Neural progenitor cell (in vitro differentiated cells): ENCODE data around the gene ACAD9. TPM values are rescaled to one million over a fixed set of nuclear protein-coding genes. Genes with fewer than 3 reads are reported as not detected.

ENCODE experiments used
- DNase-seq: peaks from one replicate; pipeline ENCODE4 v3.0.0-alpha.2; 2016; ENCODE audit warnings: low spot score
- H2AFZ ChIP-seq: fragments of 200-600 bp; sonication (generic); replicated peaks from 2 replicates; pipeline ENCODE4 v1.6.1; 2016; ENCODE audit warnings: antibody characterized with exemption
- H3F3A ChIP-seq: fragments of 200-600 bp; sonication (generic); 2 replicates; pipeline ENCODE4 v1.6.1; 2016; ENCODE audit warnings: antibody characterized with exemption, low read depth
- H3K27ac ChIP-seq: fragments of 200-600 bp; sonication (generic); 2 replicates; pipeline ENCODE4 v1.5.1; 2016; ENCODE audit warnings: mild to moderate bottlenecking
- H3K27me3 ChIP-seq: fragments of 200-600 bp; sonication (generic); 2 replicates; pipeline ENCODE4 v1.6.1; 2016; ENCODE audit warnings: mild to moderate bottlenecking, moderate library complexity
- H3K36me3 ChIP-seq: fragments of 200-600 bp; sonication (generic); 2 replicates; pipeline ENCODE4 v1.5.1; 2016
- H3K4me1 ChIP-seq: fragments of 200-600 bp; sonication (generic); 2 replicates; pipeline ENCODE4 v1.6.1; 2016; ENCODE audit warnings: mixed run types
- H3K4me2 ChIP-seq: fragments of 200-600 bp; sonication (generic); 2 replicates; pipeline ENCODE4 v1.6.1; 2016
- H3K4me3 ChIP-seq: fragments of 200-600 bp; sonication (generic); 2 replicates; pipeline ENCODE4 v1.5.1; 2016
- H3K79me2 ChIP-seq: fragments of 200-600 bp; sonication (generic); 2 replicates; pipeline ENCODE4 v1.6.1; 2016; ENCODE audit warnings: low read depth
- H3K9ac ChIP-seq: fragments of 200-600 bp; sonication (generic); 2 replicates; pipeline ENCODE4 v1.6.1; 2016
- H3K9me3 ChIP-seq: fragments of 200-600 bp; sonication (generic); 2 replicates; pipeline ENCODE4 v1.5.1; 2016; ENCODE audit warnings: low read depth
- H4K20me1 ChIP-seq: fragments of 200-600 bp; sonication (generic); 2 replicates; pipeline ENCODE4 v1.6.1; 2016; ENCODE audit warnings: low read depth
- H3K27ac Mint-ChIP-seq: 3 replicates; pipeline ENCODE4 v1.8.0; 2021; ENCODE audit warnings: mixed read lengths
- H3K27me3 Mint-ChIP-seq: 2 replicates; pipeline ENCODE4 v1.8.0; 2022; ENCODE audit warnings: low read depth, mild to moderate bottlenecking, inconsistent platforms, moderate library complexity, mixed read lengths; ENCODE audit not compliant: insufficient read depth
- H3K36me3 Mint-ChIP-seq: 3 replicates; pipeline ENCODE4 v1.8.0; 2021; ENCODE audit warnings: mixed read lengths
- H3K4me1 Mint-ChIP-seq: 3 replicates; pipeline ENCODE4 v1.8.0; 2021; ENCODE audit warnings: mixed read lengths
- H3K4me3 Mint-ChIP-seq: 3 replicates; pipeline ENCODE4 v1.8.0; 2021; ENCODE audit warnings: mild to moderate bottlenecking, moderate library complexity, mixed read lengths
- H3K9me3 Mint-ChIP-seq: 3 replicates; pipeline ENCODE4 v1.8.0; 2020; ENCODE audit warnings: mixed read lengths
- EZH2 ChIP-seq: fragments of 200-600 bp; sonication (generic); IDR thresholded peaks from 2 replicates; pipeline ENCODE4 v1.6.1; 2017; ENCODE audit warnings: antibody characterized with exemption, mild to moderate bottlenecking, moderate library complexity
- EZH2phosphoT487 ChIP-seq: fragments of 200-600 bp; sonication (generic); IDR thresholded peaks from 2 replicates; pipeline ENCODE4 v1.6.1; 2017; ENCODE audit warnings: antibody characterized with exemption
- total RNA-seq: library from RNA; depleted of rRNA; stranded (reverse); fragments of >200 nt; gene quantifications from 2 replicates; pipeline ENCODE4 v1.2.3, GENCODE V29; 2015; ENCODE audit warnings: low replicate concordance
- TF ChIP-seq, protein P1 (sequence below): fragments of 200-600 bp; sonication (generic); IDR thresholded peaks from 2 replicates; pipeline ENCODE4 v1.5.1; 2017; ENCODE audit warnings: antibody characterized with exemption, mild to moderate bottlenecking

ACAD9 gene
- total RNA-seq, 1 donor from 2014 or later: 25.0 TPM

DNA sequence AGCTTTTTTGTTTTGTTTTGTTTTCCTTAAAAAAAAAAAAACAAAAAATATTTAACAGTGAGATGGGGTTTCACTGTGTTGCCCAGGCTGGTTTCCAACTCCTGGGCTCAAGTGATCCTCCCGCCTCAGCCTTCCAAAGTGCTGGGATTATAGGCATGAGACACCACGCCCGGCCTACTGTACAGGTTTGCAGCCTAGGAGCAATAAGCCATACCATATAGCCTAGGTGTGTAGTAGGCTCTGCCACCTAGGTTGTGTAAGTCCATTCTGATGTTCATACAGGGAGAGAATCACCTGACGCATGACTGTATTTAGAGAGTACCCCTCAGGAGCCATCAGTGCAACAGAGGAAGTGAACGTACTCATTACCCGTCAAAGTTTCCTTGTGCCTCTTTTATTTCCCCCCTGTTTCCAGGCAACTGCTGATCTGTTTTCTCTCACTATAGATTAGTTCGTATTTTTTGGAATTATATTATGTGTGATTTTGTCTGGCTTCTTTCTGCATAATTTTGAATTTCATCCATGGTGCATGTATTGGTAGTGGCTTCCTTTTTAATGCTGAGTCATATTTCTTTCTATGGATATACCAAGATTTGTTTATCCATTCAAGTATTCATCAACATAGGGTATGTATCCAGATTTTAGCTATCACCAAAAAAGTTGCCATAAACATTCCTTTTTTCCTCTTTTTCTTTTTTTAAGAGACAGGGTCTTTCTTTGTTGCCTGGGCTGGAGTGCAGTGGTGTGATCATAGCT lies 9.9 kb downstream of the ACAD9 start:
- H3K79me2 ChIP-seq: peaks cover 6% of the 10 kb centered on the region
- H3K4me3 ChIP-seq: no peak overlapping the region
- TF ChIP-seq, protein P1, sequence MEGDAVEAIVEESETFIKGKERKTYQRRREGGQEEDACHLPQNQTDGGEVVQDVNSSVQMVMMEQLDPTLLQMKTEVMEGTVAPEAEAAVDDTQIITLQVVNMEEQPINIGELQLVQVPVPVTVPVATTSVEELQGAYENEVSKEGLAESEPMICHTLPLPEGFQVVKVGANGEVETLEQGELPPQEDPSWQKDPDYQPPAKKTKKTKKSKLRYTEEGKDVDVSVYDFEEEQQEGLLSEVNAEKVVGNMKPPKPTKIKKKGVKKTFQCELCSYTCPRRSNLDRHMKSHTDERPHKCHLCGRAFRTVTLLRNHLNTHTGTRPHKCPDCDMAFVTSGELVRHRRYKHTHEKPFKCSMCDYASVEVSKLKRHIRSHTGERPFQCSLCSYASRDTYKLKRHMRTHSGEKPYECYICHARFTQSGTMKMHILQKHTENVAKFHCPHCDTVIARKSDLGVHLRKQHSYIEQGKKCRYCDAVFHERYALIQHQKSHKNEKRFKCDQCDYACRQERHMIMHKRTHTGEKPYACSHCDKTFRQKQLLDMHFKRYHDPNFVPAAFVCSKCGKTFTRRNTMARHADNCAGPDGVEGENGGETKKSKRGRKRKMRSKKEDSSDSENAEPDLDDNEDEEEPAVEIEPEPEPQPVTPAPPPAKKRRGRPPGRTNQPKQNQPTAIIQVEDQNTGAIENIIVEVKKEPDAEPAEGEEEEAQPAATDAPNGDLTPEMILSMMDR: no peak
- TF ChIP-seq EZH2: no peak
- TF ChIP-seq EZH2phosphoT487: no peak
- Mint-ChIP-seq H3K27me3 (peaks cover 2% of the 10 kb centered on the region), H3K27ac (no peak overlapping the region), H3K9me3 (no peaks in the 10 kb centered on the region), H3K4me1 (no peaks in the 10 kb centered on the region), H3K36me3 (peaks cover 7% of the 10 kb centered on the region), H3K4me3 (no peak overlapping the region)
- H3K27ac ChIP-seq: no peak overlapping the region
- H4K20me1 ChIP-seq: no peaks in the 10 kb centered on the region
- H2AFZ ChIP-seq: no peak overlapping the region
- no peaks in the 10 kb centered on the region for H3K27me3 ChIP-seq
- no peaks in the 10 kb centered on the region for H3F3A ChIP-seq
- no peak overlapping the region for H3K4me2 ChIP-seq
- H3K36me3 ChIP-seq: no peaks in the 10 kb centered on the region
- H3K9ac ChIP-seq: no peak overlapping the region
- DNase-seq: no peak
- H3K9me3 ChIP-seq: no peaks in the 10 kb centered on the region
- H3K4me1 ChIP-seq: no peaks in the 10 kb centered on the region

DNA sequence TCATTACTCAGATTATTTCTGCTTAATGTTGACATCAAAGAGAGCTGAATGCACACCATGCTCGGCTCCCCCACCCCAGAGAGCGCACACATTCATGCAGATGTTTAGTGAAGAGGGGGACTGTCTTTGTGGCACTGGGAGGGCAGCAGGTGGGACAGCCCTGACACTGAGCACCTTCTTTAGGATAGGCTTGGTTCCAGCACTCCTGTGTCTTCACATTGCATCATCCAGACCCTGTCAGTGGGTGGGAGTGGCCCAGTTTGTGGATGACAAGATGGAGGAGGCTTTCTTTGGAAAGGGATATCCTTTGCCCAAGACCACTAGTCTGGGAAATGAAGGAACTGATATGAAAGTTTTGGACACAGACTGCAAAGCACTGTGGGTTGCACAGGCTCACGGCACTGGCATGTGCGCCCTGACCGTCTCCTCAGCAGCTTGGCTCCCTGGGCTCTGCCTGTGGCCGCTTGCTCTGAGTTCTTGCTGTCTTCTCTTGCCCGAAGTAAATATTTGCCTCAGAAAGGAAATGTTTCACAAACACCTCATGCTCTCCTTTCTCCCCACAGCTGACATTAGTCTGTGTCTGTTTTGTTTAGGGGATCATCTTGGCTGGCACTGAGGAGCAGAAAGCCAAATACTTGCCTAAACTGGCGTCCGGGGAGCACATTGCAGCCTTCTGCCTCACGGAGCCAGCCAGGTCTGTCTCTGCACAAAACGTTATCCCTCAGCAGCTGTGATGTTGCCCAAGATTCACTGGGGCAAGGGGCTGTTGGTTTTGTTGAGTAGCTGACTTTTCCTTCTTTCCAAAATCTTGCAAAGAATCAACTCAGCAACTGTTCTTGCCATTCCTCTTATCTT lies 16.6 kb downstream of the ACAD9 start:
- Histone ChIP-seq H3F3A (no peaks in the 10 kb centered on the region), H3K27ac (no peak overlapping the region), H2AFZ (no peak overlapping the region), H3K9me3 (no peaks in the 10 kb centered on the region), H3K36me3 (no peaks in the 10 kb centered on the region), H3K4me3 (no peak overlapping the region), H4K20me1 (no peaks in the 10 kb centered on the region), H3K9ac (no peak overlapping the region), H3K4me1 (no peaks in the 10 kb centered on the region), H3K27me3 (no peaks in the 10 kb centered on the region), H3K79me2 (no peaks in the 10 kb centered on the region), H3K4me2 (no peak overlapping the region)
- no peak overlapping the region for H3K27ac Mint-ChIP-seq
- no peaks in the 10 kb centered on the region for H3K4me1 Mint-ChIP-seq
- peaks cover 39% of the 10 kb centered on the region for H3K36me3 Mint-ChIP-seq
- H3K4me3 Mint-ChIP-seq: no peak overlapping the region
- H3K27me3 Mint-ChIP-seq: peaks cover 2% of the 10 kb centered on the region
- TF ChIP-seq EZH2 (no peak), EZH2phosphoT487 (no peak)
- TF ChIP-seq, protein P1: no peak
- H3K9me3 Mint-ChIP-seq: no peaks in the 10 kb centered on the region
- no peak for DNase-seq

DNA sequence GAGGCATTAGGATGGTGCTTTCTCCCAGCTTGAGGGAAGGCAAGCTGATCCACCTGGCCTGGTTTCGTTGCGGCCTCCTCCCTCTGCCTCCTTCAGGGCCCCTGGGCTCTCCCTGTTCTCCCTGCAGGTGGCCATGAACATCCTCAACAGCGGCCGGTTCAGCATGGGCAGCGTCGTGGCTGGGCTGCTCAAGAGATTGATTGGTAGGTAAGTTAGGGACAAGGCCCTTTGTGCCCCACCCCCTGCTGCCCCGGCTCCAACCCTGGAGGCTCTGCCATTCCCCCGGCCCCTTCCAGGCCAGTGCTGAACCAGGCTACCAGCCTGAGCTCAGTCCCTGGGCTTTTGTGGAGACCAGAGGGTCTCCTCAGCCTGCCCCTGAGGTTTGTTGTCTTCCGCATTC lies 23.0 kb downstream of the ACAD9 start:
- Mint-ChIP-seq H3K4me1 (peaks cover 2% of the 10 kb centered on the region), H3K36me3 (peaks cover 40% of the 10 kb centered on the region), H3K27ac (no peak overlapping the region), H3K4me3 (no peak overlapping the region), H3K9me3 (no peaks in the 10 kb centered on the region), H3K27me3 (peaks cover 3% of the 10 kb centered on the region)
- Histone ChIP-seq H3K36me3 (no peaks in the 10 kb centered on the region), H3K9ac (no peak overlapping the region), H3K9me3 (no peaks in the 10 kb centered on the region), H3K27me3 (no peaks in the 10 kb centered on the region), H3K4me1 (no peaks in the 10 kb centered on the region), H4K20me1 (no peaks in the 10 kb centered on the region), H3K4me2 (no peak overlapping the region), H3K79me2 (no peaks in the 10 kb centered on the region), H2AFZ (no peak overlapping the region), H3K27ac (no peak overlapping the region), H3F3A (no peaks in the 10 kb centered on the region), H3K4me3 (no peak overlapping the region)
- TF ChIP-seq, protein P1: no peak
- no peak for TF ChIP-seq EZH2
- no peak for TF ChIP-seq EZH2phosphoT487
- no peak for DNase-seq
